WTC11 (cell line): ENCODE measurements around the gene RCAN2. TPM values are rescaled to one million over a fixed set of nuclear protein-coding genes. Genes with fewer than 3 reads are reported as not detected.

Experiments used
- ATAC-seq: fragments of 200-7000 bp; cut with Tn5 transposase; 2 replicates; pipeline ENCODE4 v1.10.0; 2021; ENCODE audit warnings: mild to moderate bottlenecking, moderate library complexity
- CTCF ChIA-PET: fragments of 300-600 bp; sonication (Branson Sonifier 250); formaldehyde crosslinking; loops from one replicate; lab custom pipeline; 2021; ENCODE audit warnings: antibody characterized with exemption; lab: Charles Lee
- POLR2A ChIA-PET: fragments of 350-600 bp; sonication (Branson Sonifier 250); formaldehyde crosslinking; loops from one replicate; lab custom pipeline; 2021; ENCODE audit warnings: antibody characterized with exemption; lab: Charles Lee
- DNase-seq: peaks from one replicate; pipeline ENCODE4 v3.0.0; 2021; ENCODE audit warnings: low spot score
- H3K27ac Mint-ChIP-seq: 2 replicates; pipeline ENCODE4 v1.8.0; 2021; ENCODE audit warnings: mixed read lengths
- H3K27me3 Mint-ChIP-seq: 2 replicates; pipeline ENCODE4 v1.8.0; 2021; ENCODE audit warnings: low read depth, mild to moderate bottlenecking, moderate library complexity, mixed read lengths
- H3K36me3 Mint-ChIP-seq: 2 replicates; pipeline ENCODE4 v1.8.0; 2021; ENCODE audit warnings: mixed read lengths
- H3K4me1 Mint-ChIP-seq: 2 replicates; pipeline ENCODE4 v1.8.0; 2022; ENCODE audit warnings: mixed read lengths
- H3K4me3 Mint-ChIP-seq: 2 replicates; pipeline ENCODE4 v1.8.0; 2021; ENCODE audit warnings: mild to moderate bottlenecking, moderate library complexity, mixed read lengths
- H3K9me3 Mint-ChIP-seq: 2 replicates; pipeline ENCODE4 v1.8.0; 2021; ENCODE audit warnings: mixed read lengths
- AR ChIP-seq: fragments of 250-450 bp; sonication (Bioruptor Pico); IDR thresholded peaks from 2 replicates; pipeline ENCODE4 v1.9.0; 2021; ENCODE audit warnings: mild to moderate bottlenecking
- ATF1 ChIP-seq: sonication (generic); formaldehyde crosslinking; IDR thresholded peaks from 2 replicates; pipeline ENCODE4 v1.8.1; 2023; ENCODE audit warnings: mild to moderate bottlenecking, moderate library complexity, missing genetic modification reagents
- ATF3 ChIP-seq: sonication (generic); formaldehyde crosslinking; conservative IDR thresholded peaks from 2 replicates; pipeline ENCODE4 v1.8.1; 2022; ENCODE audit warnings: mild to moderate bottlenecking, missing genetic modification reagents
- CREM ChIP-seq: sonication (generic); formaldehyde crosslinking; IDR thresholded peaks from 2 replicates; pipeline ENCODE4 v1.8.1; 2022; ENCODE audit warnings: mild to moderate bottlenecking, missing genetic modification reagents, moderate library complexity
- E2F1 ChIP-seq: sonication (generic); formaldehyde crosslinking; IDR thresholded peaks from 2 replicates; pipeline ENCODE4 v1.8.0; 2022; ENCODE audit warnings: mild to moderate bottlenecking, missing genetic modification reagents
- EMX1 ChIP-seq: fragments of 250-450 bp; sonication (Bioruptor Pico); IDR thresholded peaks from 2 replicates; pipeline ENCODE4 v1.8.0; 2021; ENCODE audit warnings: mild to moderate bottlenecking
- FOXJ3 ChIP-seq: sonication (generic); formaldehyde crosslinking; IDR thresholded peaks from 2 replicates; pipeline ENCODE4 v1.9.0; 2021; ENCODE audit warnings: missing genetic modification reagents, mild to moderate bottlenecking, borderline replicate concordance
- GABPB1 ChIP-seq: sonication (generic); formaldehyde crosslinking; IDR thresholded peaks from 2 replicates; pipeline ENCODE4 v1.8.1; 2023; ENCODE audit warnings: mild to moderate bottlenecking, missing genetic modification reagents
- GRHL2 ChIP-seq: fragments of 250-450 bp; sonication (Bioruptor Pico); IDR thresholded peaks from 2 replicates; pipeline ENCODE4 v1.8.0; 2022; ENCODE audit warnings: mild to moderate bottlenecking, moderate library complexity; ENCODE audit not compliant: insufficient replicate concordance, severe bottlenecking
- NR1H2 ChIP-seq: sonication (generic); formaldehyde crosslinking; IDR thresholded peaks from 2 replicates; pipeline ENCODE4 v1.9.0; 2021; ENCODE audit warnings: mild to moderate bottlenecking, moderate library complexity, missing genetic modification reagents
- RELA ChIP-seq: sonication (generic); formaldehyde crosslinking; IDR thresholded peaks from 2 replicates; pipeline ENCODE4 v1.8.1; 2022; ENCODE audit warnings: missing genetic modification reagents, mild to moderate bottlenecking, borderline replicate concordance
- STAT6 ChIP-seq: sonication (generic); formaldehyde crosslinking; conservative IDR thresholded peaks from 2 replicates; pipeline ENCODE4 v1.8.1; 2023; ENCODE audit warnings: mild to moderate bottlenecking, low read depth, missing genetic modification reagents, moderate library complexity
- TP53 ChIP-seq: sonication (generic); formaldehyde crosslinking; IDR thresholded peaks from 2 replicates; pipeline ENCODE4 v1.8.1; 2023; ENCODE audit warnings: mild to moderate bottlenecking, missing genetic modification reagents
- USF1 ChIP-seq: sonication (generic); formaldehyde crosslinking; IDR thresholded peaks from 2 replicates; pipeline ENCODE4 v1.8.0; 2022; ENCODE audit warnings: mild to moderate bottlenecking, missing genetic modification reagents
- USF2 ChIP-seq: sonication (generic); formaldehyde crosslinking; IDR thresholded peaks from 2 replicates; pipeline ENCODE4 v1.8.1; 2023; ENCODE audit warnings: mild to moderate bottlenecking, missing genetic modification reagents, moderate library complexity
- ZMAT4 ChIP-seq: fragments of 250-450 bp; sonication (Bioruptor Pico); IDR thresholded peaks from 2 replicates; pipeline ENCODE4 v1.9.0; 2021; ENCODE audit warnings: mild to moderate bottlenecking
- ZNF416 ChIP-seq: fragments of 250-450 bp; sonication (Bioruptor Pico); IDR thresholded peaks from 2 replicates; pipeline ENCODE4 v1.9.0; 2021; ENCODE audit warnings: mild to moderate bottlenecking, inconsistent platforms
- total RNA-seq: library from RNA; stranded (reverse); gene quantifications from 3 replicates; pipeline ENCODE4 v1.2.3, GENCODE V29; 2021

RCAN2 gene
- total RNA-seq, 1 experiment from 2014 or later, result 3.9 TPM

GRCh38 chr6:46505693-46506512, 14.7 kb upstream of the RCAN2 start (continued):
- no peak for TF ChIP-seq ATF3 (CRISPR knock-in tag)
- no peak for TF ChIP-seq ZMAT4 (CRISPR knock-in tag)
- TF ChIP-seq EMX1 (CRISPR knock-in tag), result no peak
- no peak for TF ChIP-seq TP53 (CRISPR knock-in tag)

GRCh38 chr6:46504242-46504641, 13.0 kb upstream of the RCAN2 start:
- POLR2A ChIA-PET, result no interaction called here
- no peak for ATAC-seq
- Mint-ChIP-seq H3K36me3 (no peaks in the 10 kb centered on the region), H3K4me3 (no peak overlapping the region), H3K27ac (no peak overlapping the region), H3K4me1 (no peaks in the 10 kb centered on the region), H3K9me3 (no peaks in the 10 kb centered on the region), H3K27me3 (no peaks in the 10 kb centered on the region)
- CTCF ChIA-PET, result no interaction called here
- no peak for DNase-seq
- TF ChIP-seq GABPB1 (CRISPR knock-in tag), result no peak
- TF ChIP-seq STAT6, result no peak
- TF ChIP-seq USF1 (CRISPR knock-in tag), result no peak
- TF ChIP-seq USF2, result no peak
- no peak for TF ChIP-seq ZNF416 (CRISPR knock-in tag)
- TF ChIP-seq ATF1 (CRISPR knock-in tag), result no peak
- no peak for TF ChIP-seq NR1H2
- TF ChIP-seq GRHL2 (CRISPR knock-in tag), result no peak
- TF ChIP-seq RELA, result no peak
- no peak for TF ChIP-seq CREM

GRCh38 chr6:46502486-46503119, 11.4 kb upstream of the RCAN2 start:
- ChIA-PET CTCF (no interaction called here), POLR2A (no interaction called here)
- Mint-ChIP-seq H3K27me3 (no peaks in the 10 kb centered on the region), H3K4me3 (no peak overlapping the region), H3K27ac (no peak overlapping the region), H3K36me3 (no peaks in the 10 kb centered on the region), H3K9me3 (no peaks in the 10 kb centered on the region), H3K4me1 (no peaks in the 10 kb centered on the region)
- ATAC-seq (no peak), DNase-seq (no peak)
- TF ChIP-seq FOXJ3 (CRISPR knock-in tag) (no peak), CREM (no peak), E2F1 (CRISPR knock-in tag) (no peak), AR (no peak)
